OCI-LY1 (cell line): Measurements from ENCODE around the gene BOC.

Experiments
- CTCF ChIP-seq: fragments of 200-600 bp; sonication (generic), shearing (Covaris generic); IDR thresholded peaks from 2 replicates; pipeline ENCODE4 v1.5.1; 2017; ENCODE audit warnings: mild to moderate bottlenecking, antibody characterized with exemption, low read length, moderate library complexity, mixed read lengths
- EZH2 ChIP-seq: fragments of 200-600 bp; sonication (generic), shearing (Covaris generic); IDR thresholded peaks from 2 replicates; pipeline ENCODE4 v1.8.0; 2017; ENCODE audit warnings: borderline replicate concordance, mixed run types, mild to moderate bottlenecking, antibody characterized with exemption, low read length, moderate library complexity, mixed read lengths

- TF ChIP-seq EZH2 (no peak), CTCF (0 out of 2 replicates have a peak, but pooled peaks have one; percentile 13)
These were observed 68.3 kb downstream of the BOC start for GRCh38 chr3:113279686-113280085.
